ENCODE measurements around the gene NUPR1.

DNA sequence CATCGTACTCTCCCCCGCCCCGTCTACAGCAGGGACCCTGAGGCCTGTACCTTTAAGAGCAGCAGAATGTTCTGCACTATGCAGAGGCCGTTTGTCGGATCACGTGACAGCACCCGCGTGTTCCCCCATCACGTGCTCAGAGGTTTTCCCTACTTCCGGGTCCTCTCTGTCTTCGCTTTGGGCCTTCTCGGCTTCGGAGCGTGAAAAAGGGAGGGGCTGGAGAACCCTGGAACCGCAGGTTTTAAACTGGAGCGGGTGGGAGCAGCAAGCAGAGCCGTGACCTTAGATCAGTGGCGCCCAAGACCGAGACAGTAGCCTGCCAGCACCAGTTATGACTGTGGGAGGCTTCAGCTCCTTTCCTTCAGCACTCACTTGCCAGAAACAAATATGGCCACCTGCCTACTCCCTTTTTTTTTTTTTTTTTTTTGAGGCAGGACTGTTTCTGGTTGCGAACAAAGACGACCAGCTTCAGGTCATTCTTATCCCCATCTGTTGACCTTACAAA is 46.8 kb downstream of the NUPR1 start, which contains the start of gene CLN3:
- TF ChIP-seq CTCF (IDR thresholded peaks at IDR 0.05) (no peak), ZFX (IDR thresholded peaks at IDR 0.05; ENCODE audit: borderline replicate concordance) (no peak)
